Measurements from ENCODE around the gene NRCAM. TPM values are rescaled to one million over a fixed set of nuclear protein-coding genes. Genes with fewer than 3 reads are reported as not detected.

NRCAM gene
- total RNA-seq, 1 donor from 2014 or later, result 9.5 TPM

DNA sequence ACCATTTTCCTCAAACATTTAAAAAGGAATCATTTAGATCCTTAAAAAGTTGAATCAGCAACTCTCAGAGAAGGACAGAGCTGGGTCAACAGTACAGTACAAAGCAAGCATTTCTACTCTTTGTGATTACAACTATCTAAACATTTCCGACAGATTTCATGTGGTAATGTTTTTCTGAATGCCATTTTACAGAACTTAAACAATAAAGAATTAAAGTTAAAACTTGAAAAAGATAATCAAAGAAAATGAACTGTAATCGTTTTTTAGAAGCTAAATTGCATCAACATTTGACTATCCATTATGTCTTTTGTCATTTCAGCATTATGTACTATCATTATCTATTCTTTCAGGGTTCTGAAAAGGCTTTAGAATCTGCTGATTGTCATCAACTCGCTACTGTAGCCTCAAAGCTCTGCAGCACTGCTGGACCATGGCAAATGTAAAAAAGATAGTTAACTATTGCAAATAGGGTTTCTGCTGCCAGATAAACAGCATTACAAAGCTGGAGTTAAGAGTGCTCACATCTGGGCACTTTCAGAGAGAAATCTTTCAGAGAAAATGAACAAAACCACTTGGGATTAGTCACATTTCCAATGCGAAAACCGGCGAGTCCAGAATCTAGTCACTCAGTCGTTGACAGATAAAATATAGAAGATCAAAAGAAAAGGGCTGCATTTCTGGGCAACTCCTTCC lies 165.6 kb downstream of the NRCAM start:
- H3K36me3 Mint-ChIP-seq (ENCODE audit: low read depth), result peaks cover 3% of the 10 kb centered on the region
- no peak overlapping the region for H3K4me3 Mint-ChIP-seq (ENCODE audit: unreplicated experiment)
- H3K9me3 Mint-ChIP-seq (ENCODE audit: low read depth), result no peaks in the 10 kb centered on the region
- peaks cover 9% of the 10 kb centered on the region for H3K27me3 Mint-ChIP-seq (ENCODE audit: low read depth)
- H3K27ac Mint-ChIP-seq (ENCODE audit: unreplicated experiment), result no peak overlapping the region
- TF ChIP-seq, protein P1, sequence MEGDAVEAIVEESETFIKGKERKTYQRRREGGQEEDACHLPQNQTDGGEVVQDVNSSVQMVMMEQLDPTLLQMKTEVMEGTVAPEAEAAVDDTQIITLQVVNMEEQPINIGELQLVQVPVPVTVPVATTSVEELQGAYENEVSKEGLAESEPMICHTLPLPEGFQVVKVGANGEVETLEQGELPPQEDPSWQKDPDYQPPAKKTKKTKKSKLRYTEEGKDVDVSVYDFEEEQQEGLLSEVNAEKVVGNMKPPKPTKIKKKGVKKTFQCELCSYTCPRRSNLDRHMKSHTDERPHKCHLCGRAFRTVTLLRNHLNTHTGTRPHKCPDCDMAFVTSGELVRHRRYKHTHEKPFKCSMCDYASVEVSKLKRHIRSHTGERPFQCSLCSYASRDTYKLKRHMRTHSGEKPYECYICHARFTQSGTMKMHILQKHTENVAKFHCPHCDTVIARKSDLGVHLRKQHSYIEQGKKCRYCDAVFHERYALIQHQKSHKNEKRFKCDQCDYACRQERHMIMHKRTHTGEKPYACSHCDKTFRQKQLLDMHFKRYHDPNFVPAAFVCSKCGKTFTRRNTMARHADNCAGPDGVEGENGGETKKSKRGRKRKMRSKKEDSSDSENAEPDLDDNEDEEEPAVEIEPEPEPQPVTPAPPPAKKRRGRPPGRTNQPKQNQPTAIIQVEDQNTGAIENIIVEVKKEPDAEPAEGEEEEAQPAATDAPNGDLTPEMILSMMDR (IDR thresholded peaks at IDR 0.05), result no peak
- peaks cover 34% of the 10 kb centered on the region for H3K4me1 Mint-ChIP-seq (ENCODE audit: low read depth)
- no peak for DNase-seq (ENCODE audit: low spot score)

DNA sequence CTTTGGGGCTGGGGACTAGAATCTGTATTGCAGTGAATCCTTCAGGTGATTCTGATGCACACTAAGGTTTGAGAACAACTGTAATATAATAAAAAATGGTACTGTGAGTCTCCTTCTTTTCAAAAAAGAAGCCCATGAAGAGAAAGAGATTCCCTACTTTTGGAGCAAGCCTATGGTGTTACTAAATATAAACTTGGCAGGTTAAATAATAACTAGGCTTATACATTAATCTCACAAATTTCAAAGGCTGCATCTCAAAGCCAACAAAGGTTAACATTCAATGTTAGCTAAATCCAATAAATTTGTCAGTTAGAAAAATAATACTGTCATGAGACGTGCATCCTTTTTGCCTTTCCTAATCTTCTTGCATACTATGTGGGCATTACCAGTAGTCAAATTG lies 166.4 kb downstream of the NRCAM start:
- TF ChIP-seq, protein P1 (IDR thresholded peaks at IDR 0.05), result no peak
- no peak overlapping the region for H3K27ac Mint-ChIP-seq (ENCODE audit: unreplicated experiment)
- peaks cover 38% of the 10 kb centered on the region for H3K4me1 Mint-ChIP-seq (ENCODE audit: low read depth)
- no peak overlapping the region for H3K4me3 Mint-ChIP-seq (ENCODE audit: unreplicated experiment)
- no peaks in the 10 kb centered on the region for H3K9me3 Mint-ChIP-seq (ENCODE audit: low read depth)
- H3K36me3 Mint-ChIP-seq (ENCODE audit: low read depth), result peaks cover 3% of the 10 kb centered on the region
- no peak for DNase-seq (ENCODE audit: low spot score)
- peaks cover 9% of the 10 kb centered on the region for H3K27me3 Mint-ChIP-seq (ENCODE audit: low read depth)

DNA sequence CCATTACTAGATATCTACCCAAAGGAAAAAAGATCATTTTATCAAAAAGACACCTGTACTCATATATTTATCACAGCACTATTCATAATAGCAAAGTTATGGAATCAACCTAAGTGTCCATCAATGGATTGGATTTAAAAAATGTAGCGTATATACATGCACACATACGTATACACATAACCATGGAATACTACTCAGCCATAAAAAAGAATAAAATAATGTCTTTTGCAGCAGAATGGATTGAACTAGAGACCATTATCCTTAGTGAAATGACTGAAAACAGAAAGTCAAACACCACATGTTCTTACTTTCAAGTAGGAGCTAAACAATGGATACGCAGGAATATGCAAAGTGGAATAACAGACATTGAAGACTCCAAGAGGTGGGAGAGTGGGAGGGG lies 168.4 kb downstream of the NRCAM start:
- H3K36me3 Mint-ChIP-seq (ENCODE audit: low read depth), result peaks cover 3% of the 10 kb centered on the region
- no peak overlapping the region for H3K27ac Mint-ChIP-seq (ENCODE audit: unreplicated experiment)
- TF ChIP-seq, protein P1 (IDR thresholded peaks at IDR 0.05), result no peak
- H3K9me3 Mint-ChIP-seq (ENCODE audit: low read depth), result no peaks in the 10 kb centered on the region
- peaks cover 12% of the 10 kb centered on the region for H3K27me3 Mint-ChIP-seq (ENCODE audit: low read depth)
- DNase-seq (ENCODE audit: low spot score), result no peak
- H3K4me3 Mint-ChIP-seq (ENCODE audit: unreplicated experiment), result no peak overlapping the region
- peaks cover 33% of the 10 kb centered on the region for H3K4me1 Mint-ChIP-seq (ENCODE audit: low read depth)

DNA sequence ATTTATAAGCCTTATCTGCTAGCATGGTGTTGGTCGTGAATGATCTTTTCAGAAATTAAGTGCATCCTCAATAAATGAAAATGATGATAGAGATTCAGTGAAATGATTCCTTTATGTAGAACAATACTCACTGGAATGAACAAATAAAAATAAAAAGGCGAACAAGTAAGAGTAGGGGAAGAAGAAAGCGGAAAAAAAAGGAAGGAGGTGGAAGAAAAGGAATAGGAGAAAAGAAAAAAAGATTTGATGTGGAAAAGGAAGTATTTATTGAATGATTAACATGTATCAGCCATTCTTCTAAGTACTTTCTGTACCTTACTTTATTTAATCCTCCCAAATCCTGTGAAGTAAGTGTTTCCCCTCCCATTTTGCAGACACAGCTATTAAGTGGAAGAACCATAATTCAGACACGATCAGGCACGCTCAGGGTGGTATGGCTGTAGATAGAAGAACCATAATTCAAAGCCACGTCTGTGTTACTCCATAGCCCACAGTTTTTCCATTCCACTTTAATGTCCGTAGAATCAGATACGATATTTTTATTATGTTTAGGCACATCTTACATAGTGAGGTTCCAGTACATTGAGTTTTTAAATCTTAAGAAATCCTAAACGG lies 169.8 kb downstream of the NRCAM start:
- peaks cover 12% of the 10 kb centered on the region for H3K27me3 Mint-ChIP-seq (ENCODE audit: low read depth)
- peaks cover 3% of the 10 kb centered on the region for H3K36me3 Mint-ChIP-seq (ENCODE audit: low read depth)
- peaks cover 24% of the 10 kb centered on the region for H3K4me1 Mint-ChIP-seq (ENCODE audit: low read depth)
- H3K27ac Mint-ChIP-seq (ENCODE audit: unreplicated experiment), result no peak overlapping the region
- TF ChIP-seq, protein P1 (IDR thresholded peaks at IDR 0.05), result no peak
- no peaks in the 10 kb centered on the region for H3K9me3 Mint-ChIP-seq (ENCODE audit: low read depth)
- no peak for DNase-seq (ENCODE audit: low spot score)
- H3K4me3 Mint-ChIP-seq (ENCODE audit: unreplicated experiment), result no peak overlapping the region

DNA sequence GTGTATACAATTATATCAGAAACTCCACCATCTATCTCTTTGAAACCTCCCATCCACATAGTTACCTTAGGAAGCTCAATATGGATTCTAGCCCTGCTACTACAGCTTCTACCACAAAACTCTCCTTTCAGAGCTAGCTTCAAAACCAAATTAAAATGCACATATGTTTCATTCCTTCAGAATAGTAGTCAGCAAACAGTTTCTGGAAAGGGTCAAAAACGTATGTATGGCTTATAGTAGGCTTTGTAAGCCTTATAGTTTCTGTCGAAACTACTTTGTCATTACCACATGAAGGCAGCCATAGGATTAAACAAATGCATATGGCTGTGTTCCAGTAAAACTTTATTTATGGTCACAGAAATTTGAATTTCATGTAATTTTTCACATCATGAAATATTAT lies 170.5 kb downstream of the NRCAM start:
- no peak for DNase-seq (ENCODE audit: low spot score)
- Mint-ChIP-seq H3K27ac (ENCODE audit: unreplicated experiment) (no peak overlapping the region), H3K36me3 (ENCODE audit: low read depth) (peaks cover 3% of the 10 kb centered on the region), H3K27me3 (ENCODE audit: low read depth) (peaks cover 12% of the 10 kb centered on the region), H3K9me3 (ENCODE audit: low read depth) (no peaks in the 10 kb centered on the region), H3K4me3 (ENCODE audit: unreplicated experiment) (no peak overlapping the region), H3K4me1 (ENCODE audit: low read depth) (peaks cover 21% of the 10 kb centered on the region)
- TF ChIP-seq, protein P1 (IDR thresholded peaks at IDR 0.05), result no peak
